ENCODE results near the gene LITAFD. TPM values are rescaled to one million over a fixed set of nuclear protein-coding genes. Genes with fewer than 3 reads are reported as not detected.

LITAFD gene
- total and polyA plus RNA-seq, 4 experiments from 2014 or later = not detected

DNA sequence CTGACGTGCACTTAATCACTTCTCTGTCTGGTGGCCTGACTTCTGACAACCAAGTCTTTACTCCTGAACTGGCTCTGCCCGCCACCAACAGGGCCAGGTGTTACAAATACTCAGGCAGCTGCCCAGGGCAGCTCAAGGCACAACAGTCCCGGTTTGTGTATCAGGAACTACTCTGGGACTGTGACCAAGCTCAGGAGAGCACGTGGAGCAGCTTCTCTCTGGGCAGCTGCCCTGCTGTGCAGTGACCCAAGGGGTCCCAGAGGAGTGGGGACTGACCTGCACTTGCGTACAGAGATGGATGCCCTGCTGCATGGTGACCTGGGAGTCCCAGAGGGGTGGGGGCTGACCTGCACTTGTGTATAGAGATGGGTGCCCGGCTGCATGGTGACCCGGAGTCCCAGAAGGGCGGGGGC lies 21.9 kb downstream of the LITAFD start:
- Histone ChIP-seq H3K27me3 (ENCODE audit: insufficient read depth, low read length) (no peaks in the 10 kb centered on the region), H3K36me3 (ENCODE audit: insufficient read depth, low read length) (peaks cover 87% of the 10 kb centered on the region), H3K4me1 (ENCODE audit: insufficient read depth, low read length) (peaks cover 9% of the 10 kb centered on the region), H3K4me3 (ENCODE audit: low read length in 2 of 2) (no peak overlapping the region), H3K9me3 (ENCODE audit: control insufficient read depth in 1 of 2, low read length in 2 of 2) (no peaks in the 10 kb centered on the region), H3K27ac (ENCODE audit: low read depth, low read length) (no peak overlapping the region)
- CTCF ChIA-PET (ENCODE audit: partially characterized antibody) = no interaction called here
- POLR2A ChIA-PET (ENCODE audit: partially characterized antibody) = no interaction called here
- intact Hi-C loops (cut with micrococcal nuclease) = no loop called here
- DNase-seq = no peak
- H3K27ac Mint-ChIP-seq = peak overlapping the region in 1 of 7 donors; percentile 62
- no peaks in the 10 kb centered on the region for H3K27me3 Mint-ChIP-seq
- no peaks in the 10 kb centered on the region for H3K9me3 Mint-ChIP-seq
- peaks cover 77 to 87% of the 10 kb centered on the region in 2 donors for H3K36me3 Mint-ChIP-seq
- no peak overlapping the region for H3K4me3 Mint-ChIP-seq
- H3K4me1 Mint-ChIP-seq = peaks cover 9 to 12% (median 10%) of the 10 kb centered on the region in 4 donors

DNA sequence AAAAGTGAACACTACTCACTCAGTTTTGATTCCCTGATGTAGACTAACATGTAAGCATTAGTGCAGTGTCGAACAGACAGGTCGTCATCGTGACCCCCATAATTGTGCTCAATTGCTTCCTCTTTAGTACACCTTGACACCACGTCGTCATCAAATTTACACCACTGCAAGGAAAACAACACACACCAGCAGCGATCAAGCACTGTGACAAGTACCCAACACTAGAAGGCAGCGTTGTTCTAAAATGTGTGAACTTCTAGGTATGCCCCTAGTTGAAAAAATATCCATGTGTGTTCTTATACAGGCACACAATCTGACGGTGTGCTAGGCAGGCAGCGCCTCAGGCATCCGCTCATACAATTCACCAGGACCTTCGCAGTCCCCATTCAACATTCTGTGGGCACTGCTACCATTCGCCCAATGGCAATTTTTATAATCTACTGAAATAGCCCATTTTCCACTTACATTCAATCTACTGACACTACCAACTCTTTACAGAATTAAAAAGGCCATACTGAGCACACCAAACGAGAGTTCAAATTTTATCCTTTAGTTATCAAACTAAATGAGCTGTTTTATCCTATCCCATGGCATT lies 23.1 kb downstream of the LITAFD start:
- POLR2A ChIA-PET (ENCODE audit: partially characterized antibody) = no interaction called here
- CTCF ChIA-PET (ENCODE audit: partially characterized antibody) = interaction anchor here (1.6 kb wide), 1 partner anchor 103 kb away, joined by 8 read pairs; no protein-coding TSS in a partner anchor
- Mint-ChIP-seq H3K9me3 (no peaks in the 10 kb centered on the region), H3K27me3 (no peaks in the 10 kb centered on the region), H3K4me1 (peaks cover 14 to 19% (median 16%) of the 10 kb centered on the region in 4 donors), H3K4me3 (no peak overlapping the region), H3K36me3 (peaks cover 71 to 87% of the 10 kb centered on the region in 2 donors), H3K27ac (peak overlapping the region in 4 of 7 donors; percentile 17 to 87 (median 30))
- intact Hi-C loops (cut with micrococcal nuclease) = loop anchor here (1.0 to 5.0 kb wide), 2 partner anchors 57 to 103 kb away; partner anchors contain the start of gene USP7
- Histone ChIP-seq H3K27ac (ENCODE audit: low read depth, low read length) (no peak overlapping the region), H3K4me3 (ENCODE audit: low read length in 2 of 2) (no peak overlapping the region), H3K9me3 (ENCODE audit: control insufficient read depth in 1 of 2, low read length in 2 of 2) (no peaks in the 10 kb centered on the region), H3K4me1 (ENCODE audit: insufficient read depth, low read length) (peaks cover 13% of the 10 kb centered on the region), H3K36me3 (ENCODE audit: insufficient read depth, low read length) (peaks cover 74% of the 10 kb centered on the region), H3K27me3 (ENCODE audit: insufficient read depth, low read length) (no peaks in the 10 kb centered on the region)
- peak in 3 of 5 donors; percentile 16 to 27 (median 23) for DNase-seq

DNA sequence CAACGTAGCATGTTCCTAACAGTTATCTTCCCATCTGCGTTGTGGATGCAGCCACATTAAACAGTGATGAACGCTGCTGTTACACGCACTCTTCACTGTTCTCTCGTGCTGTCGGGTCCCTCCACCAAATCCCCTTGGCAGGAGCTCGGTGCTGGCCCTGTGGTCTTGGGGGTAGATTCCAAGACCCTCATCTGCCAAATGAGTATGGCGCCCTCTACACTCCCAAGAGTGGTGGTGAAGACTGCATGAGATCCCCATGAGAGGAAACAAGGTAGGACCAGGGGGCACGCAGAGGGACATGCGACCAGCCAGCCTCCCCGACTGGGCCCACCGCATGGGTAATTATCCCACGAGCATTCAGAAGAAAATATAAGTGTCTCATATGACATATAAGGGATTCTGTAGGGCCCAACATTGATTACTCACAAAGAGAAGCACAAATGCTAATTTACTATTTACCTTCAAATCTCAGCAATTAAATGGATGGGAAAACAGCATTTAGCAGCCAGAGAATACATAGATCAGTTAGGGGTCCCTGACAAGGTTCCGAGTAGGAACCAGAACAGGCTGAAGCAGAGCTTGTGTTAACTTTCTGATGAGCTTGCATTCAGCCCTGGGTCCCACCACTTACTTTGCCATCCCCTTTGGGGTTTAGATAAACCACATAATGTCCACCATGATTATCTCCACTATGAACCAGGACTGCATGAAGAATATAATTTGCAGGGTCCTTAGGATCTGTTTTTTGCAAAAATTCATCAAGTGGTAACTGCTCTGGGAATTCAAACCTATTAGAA lies 23.8 kb downstream of the LITAFD start:
- Histone ChIP-seq H3K4me3 (ENCODE audit: low read length in 2 of 2) (no peak overlapping the region), H3K36me3 (ENCODE audit: insufficient read depth, low read length) (peaks cover 73% of the 10 kb centered on the region), H3K27ac (ENCODE audit: low read depth, low read length) (no peak overlapping the region), H3K4me1 (ENCODE audit: insufficient read depth, low read length) (peaks cover 13% of the 10 kb centered on the region), H3K9me3 (ENCODE audit: control insufficient read depth in 1 of 2, low read length in 2 of 2) (no peaks in the 10 kb centered on the region), H3K27me3 (ENCODE audit: insufficient read depth, low read length) (no peaks in the 10 kb centered on the region)
- Mint-ChIP-seq H3K27me3 (no peaks in the 10 kb centered on the region), H3K4me1 (peaks cover 19 to 26% (median 22%) of the 10 kb centered on the region in 4 donors), H3K9me3 (no peaks in the 10 kb centered on the region), H3K36me3 (peaks cover 70 to 87% of the 10 kb centered on the region in 2 donors), H3K4me3 (no peak overlapping the region), H3K27ac (peak overlapping the region in 3 of 7 donors; percentile 1 to 37 (median 17))
- no peak for DNase-seq
- CTCF ChIA-PET (ENCODE audit: partially characterized antibody) = interaction anchor here (1.6 kb wide), 1 partner anchor 103 kb away, joined by 8 read pairs; no protein-coding TSS in a partner anchor
- POLR2A ChIA-PET (ENCODE audit: partially characterized antibody) = no interaction called here
- intact Hi-C loops (cut with micrococcal nuclease) = loop anchor here (1.0 to 5.0 kb wide), 2 partner anchors 56 to 102 kb away; partner anchors contain the start of gene USP7

GRCh38 chr16:8907096-8907495 lies 24.9 kb downstream of the LITAFD start:
- peaks cover 73% of the 10 kb centered on the region for H3K36me3 ChIP-seq (ENCODE audit: insufficient read depth, low read length)
- intact Hi-C loops (cut with micrococcal nuclease) = loop anchor here (5.0 kb wide), 1 partner anchor 55 kb away; the partner anchor contains the start of gene USP7
- peaks cover 13% of the 10 kb centered on the region for H3K4me1 ChIP-seq (ENCODE audit: insufficient read depth, low read length)
- H3K27ac ChIP-seq (ENCODE audit: low read depth, low read length) = no peak overlapping the region
- Mint-ChIP-seq H3K27ac (peak overlapping the region in 4 of 7 donors; percentile 11 to 53 (median 46)), H3K27me3 (no peaks in the 10 kb centered on the region), H3K4me3 (no peak overlapping the region), H3K4me1 (peaks cover 23 to 31% (median 26%) of the 10 kb centered on the region in 4 donors), H3K9me3 (peaks cover 0 to 4% (median 0%) of the 10 kb centered on the region in 8 donors), H3K36me3 (peaks cover 69 to 86% of the 10 kb centered on the region in 2 donors)
- H3K9me3 ChIP-seq (ENCODE audit: control insufficient read depth in 1 of 2, low read length in 2 of 2) = no peaks in the 10 kb centered on the region
- no peak overlapping the region for H3K4me3 ChIP-seq (ENCODE audit: low read length in 2 of 2)
- no peak for DNase-seq
- ChIA-PET CTCF (ENCODE audit: partially characterized antibody) (interaction anchor here (1.0 to 1.5 kb wide), 2 partner anchors 41 to 101 kb away, joined by 3 to 5 read pairs; no protein-coding TSS in a partner anchor), POLR2A (ENCODE audit: partially characterized antibody) (no interaction called here)
- no peaks in the 10 kb centered on the region for H3K27me3 ChIP-seq (ENCODE audit: insufficient read depth, low read length)

GRCh38 chr16:8908810-8909468 lies 26.8 kb downstream of the LITAFD start:
- Mint-ChIP-seq H3K27ac (peak overlapping the region in 6 of 7 donors; percentile 11 to 74 (median 62)), H3K36me3 (peaks cover 62 to 88% of the 10 kb centered on the region in 2 donors), H3K27me3 (no peaks in the 10 kb centered on the region), H3K4me3 (peak overlapping the region in 2 of 8 donors; percentile 7 to 75), H3K9me3 (peaks cover 0 to 4% (median 0%) of the 10 kb centered on the region in 8 donors), H3K4me1 (peaks cover 26 to 31% (median 28%) of the 10 kb centered on the region in 4 donors)
- peak in 1 of 5 donors; percentile 17 for DNase-seq
- Histone ChIP-seq H3K36me3 (ENCODE audit: insufficient read depth, low read length) (peaks cover 62% of the 10 kb centered on the region), H3K27ac (ENCODE audit: low read depth, low read length) (no peak overlapping the region), H3K4me1 (ENCODE audit: insufficient read depth, low read length) (peaks cover 13% of the 10 kb centered on the region), H3K4me3 (ENCODE audit: low read length in 2 of 2) (no peak overlapping the region), H3K9me3 (ENCODE audit: control insufficient read depth in 1 of 2, low read length in 2 of 2) (no peaks in the 10 kb centered on the region), H3K27me3 (ENCODE audit: insufficient read depth, low read length) (no peaks in the 10 kb centered on the region)
- ChIA-PET CTCF (ENCODE audit: partially characterized antibody) (interaction anchor here (0.9 to 1.6 kb wide), 4 partner anchors 28 to 225 kb away, joined by 3 to 6 read pairs (median 5); no protein-coding TSS in a partner anchor), POLR2A (ENCODE audit: partially characterized antibody) (interaction anchor here (0.7 to 1.3 kb wide), 2 partner anchors 17 to 55 kb away, joined by 3 read pairs; partner anchors contain the start of gene USP7)
- intact Hi-C loops (cut with micrococcal nuclease) = loop anchor here (5.0 kb wide), 1 partner anchor 53 kb away; the partner anchor contains the start of gene USP7

GRCh38 chr16:8910811-8911210 lies 28.7 kb downstream of the LITAFD start:
- H3K36me3 ChIP-seq (ENCODE audit: insufficient read depth, low read length) = peaks cover 64% of the 10 kb centered on the region
- DNase-seq = no peak
- H3K9me3 ChIP-seq (ENCODE audit: control insufficient read depth in 1 of 2, low read length in 2 of 2) = no peaks in the 10 kb centered on the region
- no peak overlapping the region for H3K4me3 ChIP-seq (ENCODE audit: low read length in 2 of 2)
- Mint-ChIP-seq H3K36me3 (peaks cover 63 to 90% of the 10 kb centered on the region in 2 donors), H3K27ac (peak overlapping the region in 4 of 7 donors; percentile 37 to 72 (median 50)), H3K9me3 (peaks cover 0 to 4% (median 0%) of the 10 kb centered on the region in 8 donors), H3K27me3 (no peaks in the 10 kb centered on the region), H3K4me3 (no peak overlapping the region), H3K4me1 (peaks cover 30 to 34% (median 32%) of the 10 kb centered on the region in 4 donors)
- no peak overlapping the region for H3K27ac ChIP-seq (ENCODE audit: low read depth, low read length)
- ChIA-PET POLR2A (ENCODE audit: partially characterized antibody) (no interaction called here), CTCF (ENCODE audit: partially characterized antibody) (interaction anchor here (0.6 to 1.3 kb wide), 5 partner anchors 9 to 222 kb away, joined by 3 to 5 read pairs (median 3); no protein-coding TSS in a partner anchor)
- H3K27me3 ChIP-seq (ENCODE audit: insufficient read depth, low read length) = no peaks in the 10 kb centered on the region
- intact Hi-C loops (cut with micrococcal nuclease) = no loop called here
- peaks cover 13% of the 10 kb centered on the region for H3K4me1 ChIP-seq (ENCODE audit: insufficient read depth, low read length)
